SIG-M5 (cell line): Measurements from ENCODE around the gene VOPP1.
"Not testable (repeated sequence)": the region's sequence is repeated elsewhere in the genome, so short reads cannot be mapped to it uniquely, and the experiment has no call there.

Source experiments
- DNase-seq: peaks from one replicate; lab custom pipeline; 2025; lab: John Stamatoyannopoulos, UW

The VOPP1 gene

GRCh38 chr7:55510206-55510605 is 62.1 kb downstream of the VOPP1 start:
- DNase-seq, result not testable (repeated sequence)

DNA sequence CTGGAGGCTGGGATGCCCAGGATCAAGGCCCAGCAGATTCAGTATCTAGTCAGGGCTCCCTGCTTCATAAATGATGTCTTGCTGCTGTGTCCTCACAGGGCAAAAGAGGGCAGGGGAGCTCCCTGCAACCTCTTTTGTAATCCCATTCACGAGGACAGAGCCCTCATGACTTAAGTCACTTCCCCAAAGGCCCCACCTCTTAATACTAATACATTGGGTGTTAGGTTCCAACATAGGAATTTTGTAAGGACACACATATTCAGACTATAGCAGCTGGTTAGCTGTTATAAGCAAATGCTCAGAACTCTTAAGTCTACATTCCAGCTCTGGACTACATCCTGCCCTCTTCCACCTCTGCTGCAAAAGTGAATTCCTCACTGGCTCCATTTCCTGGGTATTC is 63.0 kb downstream of the VOPP1 start:
- DNase-seq, result no peak

DNA sequence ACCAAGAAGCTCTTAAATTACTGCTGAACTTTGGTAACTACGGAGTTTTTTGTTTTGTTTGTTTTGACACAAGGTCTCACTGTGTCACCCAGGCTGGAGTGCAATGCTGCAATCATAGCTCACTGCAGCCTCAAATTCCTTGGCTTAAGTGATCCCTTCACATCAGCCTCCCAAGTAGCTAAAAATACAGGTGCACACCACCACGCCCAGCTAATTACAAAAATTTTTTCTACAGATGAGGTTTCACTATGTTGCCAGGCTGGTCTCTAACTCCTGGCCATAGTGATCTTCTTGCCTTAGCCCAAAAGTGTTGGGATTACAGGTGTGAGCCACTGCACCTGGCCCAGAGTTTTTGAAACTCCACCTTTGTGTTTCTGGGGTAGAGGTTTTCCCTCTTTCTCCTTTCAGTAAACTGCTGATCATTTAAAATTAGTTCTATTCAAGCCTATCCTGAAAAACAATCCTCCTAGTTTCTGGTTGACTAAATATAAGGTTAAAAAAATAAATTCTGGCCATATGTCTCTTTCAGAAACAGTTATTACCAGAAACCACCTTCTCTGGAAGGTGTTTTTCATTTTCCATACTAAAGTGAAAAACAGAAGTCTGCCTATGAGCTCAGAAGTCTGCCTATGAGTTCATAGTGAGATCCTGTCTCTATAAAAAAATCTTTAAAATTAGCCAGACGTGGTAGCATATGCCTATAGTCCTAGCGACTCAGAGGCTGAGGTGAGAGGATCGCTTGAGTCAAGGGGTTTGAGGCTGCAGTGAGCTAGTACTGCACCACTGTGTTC is 63.9 kb downstream of the VOPP1 start:
- DNase-seq, result no peak

- DNase-seq, result no peak
Observed at GRCh38 chr7:55507743-55508142, 64.6 kb downstream of the VOPP1 start.

GRCh38 chr7:55504967-55505658 is 67.2 kb downstream of the VOPP1 start:
- DNase-seq, result no peak

DNA sequence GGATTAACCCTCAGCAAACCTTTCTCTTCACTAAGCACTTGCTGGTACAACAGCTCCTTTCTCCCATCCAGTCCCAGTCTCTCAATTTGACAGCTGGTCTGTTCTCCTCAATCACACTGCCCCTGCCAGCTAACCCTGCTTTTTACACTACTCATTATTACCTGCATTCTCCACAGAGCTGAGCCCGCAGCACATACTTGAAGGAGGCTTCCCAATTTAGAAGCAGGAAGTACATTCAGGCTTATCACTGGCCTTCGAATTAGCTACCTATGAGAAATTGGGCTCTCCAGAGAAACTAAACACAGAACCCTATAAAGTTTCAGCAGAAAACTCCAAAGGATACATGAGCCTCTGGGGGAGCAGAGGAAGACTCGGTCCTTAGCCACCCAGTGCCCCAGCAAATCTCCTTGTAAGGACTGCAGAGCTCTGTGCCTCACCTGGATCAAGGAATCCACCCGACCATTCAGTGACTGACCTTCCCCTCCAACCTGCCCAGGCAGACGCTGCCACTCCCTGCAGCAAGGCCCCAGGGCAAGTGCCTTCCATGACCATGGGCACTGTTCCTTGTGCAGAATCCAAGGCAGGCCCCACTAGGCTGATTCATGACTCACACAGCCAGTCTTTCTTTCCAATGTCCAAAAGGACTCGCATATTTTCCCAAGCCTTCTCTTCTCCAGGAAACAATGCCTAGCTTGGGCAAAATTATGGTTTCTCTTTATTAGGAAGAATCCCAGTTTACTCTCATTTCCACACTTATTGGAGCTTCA is 68.0 kb downstream of the VOPP1 start:
- DNase-seq, result no peak

DNA sequence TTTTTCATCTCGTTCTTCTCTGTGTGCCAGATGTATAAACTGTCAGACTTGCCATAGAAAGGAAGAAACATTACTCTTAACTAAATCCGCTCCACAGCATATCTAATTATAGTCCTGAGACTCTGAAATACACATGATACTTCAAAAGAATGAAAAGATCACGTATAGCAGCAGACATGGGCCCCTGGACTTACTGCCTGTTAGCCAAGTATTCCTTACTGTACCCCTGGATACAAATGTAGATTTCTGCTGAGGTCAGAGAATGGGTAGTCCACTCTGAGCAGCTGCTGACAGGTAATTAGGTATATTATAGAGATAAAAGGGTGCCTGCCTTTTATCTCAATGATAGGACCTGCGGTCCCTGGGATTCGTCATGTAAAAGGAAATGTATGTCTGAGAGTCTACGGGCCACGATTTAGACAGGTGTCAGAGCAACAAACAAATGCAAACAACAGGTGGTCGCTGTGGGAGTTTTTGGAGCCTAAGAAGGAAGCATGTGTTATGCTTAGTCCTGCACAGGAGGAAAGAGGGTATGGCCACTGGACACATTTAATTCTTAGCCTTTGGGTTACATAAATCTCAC is 69.4 kb downstream of the VOPP1 start:
- no peak for DNase-seq

DNA sequence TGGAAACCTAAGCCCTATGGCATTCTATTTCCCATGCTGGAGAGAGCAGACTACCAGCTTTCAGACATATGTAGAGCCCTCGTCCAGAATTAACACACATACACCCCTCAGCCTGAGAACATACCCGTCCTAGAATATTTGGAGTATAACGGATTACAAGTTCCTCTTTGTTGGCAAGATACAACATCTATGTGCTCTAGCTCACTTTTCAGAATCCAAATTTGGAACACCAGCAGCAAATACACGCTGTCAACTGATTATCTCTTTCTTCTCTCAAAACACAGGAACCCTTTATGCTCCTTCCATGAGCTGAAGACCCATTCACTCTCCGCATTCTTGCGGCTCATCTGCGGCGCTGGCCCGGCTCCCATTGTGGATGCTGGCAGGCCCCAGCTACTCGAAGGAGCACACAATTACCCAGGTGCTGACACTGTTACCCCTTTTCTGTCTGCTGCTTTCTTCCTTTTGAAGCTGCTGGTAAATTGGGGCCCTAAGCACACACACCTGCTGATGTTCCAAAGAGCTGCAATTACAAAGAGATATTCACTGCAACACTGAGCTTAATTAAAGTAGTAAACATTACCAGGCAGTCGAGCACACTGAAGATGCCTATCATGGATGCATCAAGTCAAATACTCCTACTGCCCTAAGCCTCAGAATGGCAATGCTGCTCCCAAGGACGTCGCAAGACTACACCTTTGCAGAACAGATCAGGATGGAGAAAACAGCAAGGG is 70.0 kb downstream of the VOPP1 start:
- no peak for DNase-seq

DNA sequence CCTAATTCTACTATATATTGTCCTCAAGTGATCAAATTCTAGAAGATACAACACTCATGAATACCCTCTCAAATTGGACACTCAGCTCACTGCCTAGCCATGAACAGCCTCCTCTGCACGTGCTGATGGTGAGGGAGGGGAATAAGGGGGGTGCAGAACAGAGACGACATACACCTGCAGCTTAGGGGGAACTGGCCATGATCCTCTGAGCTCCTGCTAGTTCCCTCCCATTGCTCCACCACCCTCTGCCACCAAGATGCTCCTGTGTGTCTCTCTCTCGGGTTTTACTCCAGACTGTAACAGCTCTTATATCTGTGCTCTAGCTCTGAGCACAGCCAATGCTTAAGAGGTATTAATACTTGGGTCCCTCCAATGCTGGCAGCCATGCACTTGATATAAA is 70.7 kb downstream of the VOPP1 start:
- DNase-seq, result no peak

GRCh38 chr7:55500117-55500756 is 72.1 kb downstream of the VOPP1 start:
- DNase-seq, result no peak

DNA sequence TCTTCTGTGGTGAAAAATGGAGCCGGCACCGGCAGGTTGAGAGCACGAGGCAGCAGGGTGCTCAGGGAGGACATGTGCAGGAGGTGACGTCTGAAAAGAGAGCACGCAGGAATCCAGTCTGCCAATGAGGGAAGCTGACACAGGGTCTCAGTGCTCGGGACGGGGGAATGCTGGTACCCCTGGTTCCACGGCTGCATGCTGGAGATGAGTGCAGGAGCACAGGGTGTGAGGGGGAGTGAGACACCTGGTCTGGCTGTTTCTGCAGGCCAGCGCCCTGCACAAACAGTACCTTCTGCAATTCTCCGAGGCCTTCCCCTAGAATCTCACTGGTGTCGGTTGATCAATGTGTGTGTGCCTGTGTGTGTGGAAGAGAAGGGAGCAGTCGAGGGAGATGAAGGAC is 72.7 kb downstream of the VOPP1 start:
- no peak for DNase-seq

GRCh38 chr7:55498770-55499169 is 73.5 kb downstream of the VOPP1 start:
- no peak for DNase-seq

DNA sequence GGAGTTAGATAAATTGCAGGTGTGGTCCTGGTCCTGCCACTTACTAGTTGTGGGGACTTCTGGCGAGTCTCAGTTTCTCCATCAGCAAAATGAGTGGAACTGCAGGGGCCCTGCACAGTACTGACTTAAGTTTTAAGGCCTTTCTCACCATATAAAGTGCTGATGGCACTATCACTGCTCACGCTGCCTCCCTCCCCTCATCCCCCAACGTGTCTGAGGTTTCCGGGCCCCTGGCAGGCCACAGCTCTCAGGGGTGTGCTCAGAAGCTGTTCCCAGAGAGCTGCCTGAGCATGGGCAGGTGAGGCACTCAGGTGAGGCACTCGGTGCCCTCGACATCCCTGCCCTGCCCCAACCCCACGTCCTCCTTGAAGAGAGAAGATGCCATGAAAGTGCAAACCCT is 74.2 kb downstream of the VOPP1 start:
- no peak for DNase-seq

DNA sequence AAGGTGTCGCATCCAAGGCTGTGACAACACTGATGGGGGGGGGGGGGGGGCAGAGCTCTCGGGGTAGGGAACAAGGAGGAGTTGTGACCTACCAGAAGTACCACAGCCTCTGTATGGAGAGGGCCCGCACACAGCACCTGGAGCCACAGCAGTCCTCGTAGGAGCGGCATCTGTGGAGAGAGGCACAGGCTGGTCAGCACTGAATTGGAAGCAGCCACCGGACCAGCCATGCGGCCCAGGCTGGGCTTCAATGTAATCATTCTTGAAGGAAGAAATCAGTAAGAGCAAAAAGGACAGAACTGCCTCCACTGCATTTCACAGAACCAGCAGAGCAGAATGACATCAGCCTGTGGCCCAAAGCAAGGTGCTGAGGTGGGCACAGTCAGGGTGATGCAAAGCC is 74.8 kb downstream of the VOPP1 start:
- no peak for DNase-seq

DNA sequence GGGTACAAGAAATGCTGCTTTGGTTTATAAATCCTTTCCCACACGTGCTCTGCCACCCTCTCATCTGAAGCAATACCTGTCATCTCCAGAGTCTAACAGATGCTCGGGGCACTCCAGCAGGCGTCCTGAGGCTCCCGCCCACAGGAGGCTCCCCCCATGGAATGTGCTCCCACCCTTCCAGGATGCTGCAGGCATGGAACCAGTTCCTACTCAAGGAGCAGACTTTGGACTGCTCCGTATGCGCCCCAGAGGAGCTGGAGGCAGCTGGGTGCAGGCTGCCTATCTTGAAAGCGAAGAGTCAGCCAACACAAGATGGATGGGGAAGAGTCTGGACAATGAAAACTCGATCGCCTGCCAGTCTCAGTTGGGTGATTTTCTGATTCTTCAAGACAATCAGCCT is 75.4 kb downstream of the VOPP1 start:
- no peak for DNase-seq

DNA sequence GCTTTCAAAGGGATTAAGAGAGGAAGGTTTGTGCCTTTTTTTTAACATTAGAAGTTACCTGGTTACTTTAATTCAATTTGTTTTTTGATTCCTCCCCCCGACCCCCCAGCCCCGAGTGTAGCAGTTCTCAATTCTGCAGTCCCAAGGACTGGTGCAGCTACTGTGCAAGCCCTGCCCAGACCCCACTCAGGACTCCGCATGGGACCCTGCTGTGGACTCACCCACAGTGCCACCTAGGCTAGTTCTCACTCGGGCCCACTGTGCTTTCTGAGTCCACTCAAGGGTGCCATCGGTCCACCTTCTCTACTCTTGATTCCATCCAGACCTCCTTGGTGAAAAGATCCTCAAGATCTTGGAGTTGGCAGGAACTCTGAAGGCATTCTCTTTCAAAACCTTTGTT is 77.4 kb downstream of the VOPP1 start:
- no peak for DNase-seq

DNA sequence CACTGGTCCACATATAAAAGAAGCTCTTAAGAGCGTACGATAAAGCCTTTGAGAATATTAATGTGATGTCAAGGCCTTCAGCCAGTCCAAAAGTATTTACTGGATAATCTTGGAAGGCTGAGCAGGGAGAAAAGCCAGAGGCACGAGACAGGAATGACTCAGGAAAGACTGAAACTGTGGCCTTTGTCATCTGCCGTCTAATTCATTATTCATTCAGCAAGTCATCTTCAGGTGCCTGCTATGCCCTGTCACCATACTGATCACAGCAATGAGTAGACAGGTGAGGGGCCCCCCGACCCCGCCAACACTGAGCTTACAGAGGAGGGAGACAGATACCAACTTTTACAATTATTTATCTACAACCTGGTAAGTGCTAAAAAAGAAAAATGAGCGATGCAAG is 78.9 kb downstream of the VOPP1 start:
- DNase-seq, result no peak

DNA sequence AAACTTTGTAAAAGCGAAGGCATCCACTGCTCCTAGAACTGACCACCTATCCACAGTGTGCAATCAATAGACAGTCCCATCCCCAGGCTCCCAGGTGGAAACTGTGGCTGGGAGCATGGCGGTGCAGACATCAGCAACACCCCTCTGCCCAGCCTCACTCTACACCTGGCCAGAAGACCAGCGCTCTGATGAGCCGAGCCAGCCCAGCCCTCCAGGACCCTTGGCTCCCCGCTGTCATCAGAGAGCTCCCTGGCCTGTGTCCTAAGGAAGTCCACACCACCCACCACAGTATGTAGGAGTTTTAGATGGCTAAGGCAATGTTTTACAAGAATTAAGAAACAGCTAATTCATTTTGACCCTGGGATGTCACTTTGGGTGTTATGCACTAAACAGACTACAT is 81.0 kb downstream of the VOPP1 start:
- DNase-seq, result no peak

- DNase-seq, result no peak
Observed at GRCh38 chr7:55490099-55490498, 82.2 kb downstream of the VOPP1 start.

DNA sequence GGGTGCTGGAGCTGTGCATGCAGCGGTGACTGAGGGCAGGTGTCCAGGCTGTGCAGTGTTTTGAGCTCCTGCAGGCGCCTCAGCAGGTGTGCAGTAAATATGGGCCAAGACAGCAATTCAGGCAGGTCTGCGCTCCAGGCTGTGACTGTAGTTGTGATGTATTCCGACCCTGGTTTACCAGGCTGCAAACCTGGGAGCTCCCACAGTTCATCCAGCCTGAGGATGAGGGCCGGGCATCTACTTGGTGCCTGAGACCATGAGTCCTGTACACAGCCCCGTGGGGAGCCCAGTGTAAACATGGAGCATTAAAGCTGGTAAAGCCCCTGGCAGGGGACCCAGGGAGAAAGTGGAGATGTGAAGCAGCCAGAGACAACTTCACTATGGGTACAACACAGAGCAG is 82.8 kb downstream of the VOPP1 start:
- DNase-seq, result no peak

GRCh38 chr7:55488804-55489340 is 83.4 kb downstream of the VOPP1 start:
- no peak for DNase-seq
